ENCODE data around the gene SPEM2.
"Not testable (repeated sequence)": the region's sequence is repeated elsewhere in the genome, so short reads cannot be mapped to it uniquely, and the experiment has no call there.

- not testable (repeated sequence) for TF ChIP-seq CTCF, POLR2A, POLR2AphosphoS5, EP300 (IDR thresholded peaks at IDR 0.05)
Measured at GRCh38 chr17:7470457-7470973, 45.1 kb downstream of the SPEM2 start.

All from suprapubic skin (tissue), 4 donors.